Femur (tissue), 1 donor: ENCODE results near the gene FAM236B.
"Not testable (repeated sequence)": the region's sequence is repeated elsewhere in the genome, so short reads cannot be mapped to it uniquely, and the experiment has no call there.

ENCODE experiments used
- DNase-seq: peaks from one replicate; pipeline ENCODE4 v3.0.0-alpha.2; 2017

Gene FAM236B

GRCh38 chrX:72782560-72782959 lies at the start of gene FAM236B:
FAM236B (minus strand) TSS chrX:72782660; CDS start chrX:72782560, 100 bp downstream.
- DNase-seq: not testable (repeated sequence)

- not testable (repeated sequence) for DNase-seq
Observed at GRCh38 chrX:72830701-72831100, 48.2 kb upstream of the FAM236B start.

GRCh38 chrX:72808110-72808509 lies 25.6 kb upstream of the FAM236B start, which contains the start of gene FAM236D:
FAM236D (minus strand) TSS chrX:72808210; CDS start chrX:72808110, 100 bp downstream.
- not testable (repeated sequence) for DNase-seq

- not testable (repeated sequence) for DNase-seq
Observed at GRCh38 chrX:72790390-72790789, 7.9 kb upstream of the FAM236B start.

GRCh38 chrX:72788142-72788541 lies 5.7 kb upstream of the FAM236B start:
- not testable (repeated sequence) for DNase-seq

GRCh38 chrX:72783964-72784363 lies 1.5 kb upstream of the FAM236B start:
- DNase-seq: not testable (repeated sequence)

- DNase-seq: not testable (repeated sequence)
Observed at GRCh38 chrX:72783365-72783936, 991 bp upstream of the FAM236B start.

- DNase-seq: not testable (repeated sequence)
Observed at GRCh38 chrX:72778146-72778545, 4.3 kb downstream of the FAM236B start.

- DNase-seq: not testable (repeated sequence)
Observed at GRCh38 chrX:72777467-72777790, 5.0 kb downstream of the FAM236B start.

GRCh38 chrX:72776653-72777466 lies 5.6 kb downstream of the FAM236B start, which contains the start of gene DMRTC1B:
DMRTC1B (plus strand) TSS chrX:72776890; CDS start chrX:72845136, 68,246 bp downstream.
- not testable (repeated sequence) for DNase-seq

- not testable (repeated sequence) for DNase-seq
Observed at GRCh38 chrX:72760454-72760853, 22.0 kb downstream of the FAM236B start.

GRCh38 chrX:72748545-72748944 lies 33.9 kb downstream of the FAM236B start:
- not testable (repeated sequence) for DNase-seq

GRCh38 chrX:72745546-72745945 lies 36.9 kb downstream of the FAM236B start:
- not testable (repeated sequence) for DNase-seq

- no peak for DNase-seq
Observed at GRCh38 chrX:72735561-72735960, 46.9 kb downstream of the FAM236B start.

GRCh38 chrX:72733636-72734035 lies 48.8 kb downstream of the FAM236B start:
- not testable (repeated sequence) for DNase-seq
